H1 (cell line): ENCODE results near the gene GPSM3. TPM values are rescaled to one million over a fixed set of nuclear protein-coding genes. Genes with fewer than 3 reads are reported as not detected.

Experiments used
- CTCF ChIA-PET: fragments of 300-600 bp; sonication (Branson Sonifier 250); formaldehyde crosslinking; loops from one replicate; lab custom pipeline; 2021; ENCODE audit not compliant: partially characterized antibody; lab: Charles Lee
- POLR2A ChIA-PET: fragments of 300-600 bp; sonication (Branson Sonifier 250); formaldehyde crosslinking; loops from one replicate; lab custom pipeline; 2021; ENCODE audit warnings: inconsistent platforms; ENCODE audit not compliant: partially characterized antibody; lab: Charles Lee
- DNase-seq, 2 experiments: peaks; one replicate each; pipeline versions ENCODE4 v3.0.0 to v3.0.0-alpha.2; 2010 to 2022; ENCODE audit warnings: low spot score in 2 of 2, low read depth in 1 of 2, mixed read lengths in 1 of 2
- FAIRE-seq: peaks from 2 replicates; lab custom pipeline; 2011; peaks lifted over from hg19 to GRCh38; lab: Jason Lieb, UNC
- H2AFZ ChIP-seq: 2 replicates; pipeline ENCODE4 v1.8.1; 2012; ENCODE audit warnings: low read length, inconsistent platforms
- H2AK5ac ChIP-seq: 2 replicates; pipeline ENCODE4 v1.6.1; 2013; ENCODE audit warnings: low read depth, low read length
- H2BK120ac ChIP-seq: replicated peaks from 2 replicates; pipeline ENCODE3; 2013; ENCODE audit warnings: low read depth, low read length, inconsistent platforms
- H2BK12ac ChIP-seq: 2 replicates; pipeline ENCODE4 v1.6.1; 2013; ENCODE audit warnings: low read depth, low read length
- H2BK15ac ChIP-seq: 2 replicates; pipeline ENCODE4 v1.6.1; 2013; ENCODE audit warnings: low read length
- H2BK20ac ChIP-seq: 2 replicates; pipeline ENCODE4 v1.6.1; 2013; ENCODE audit warnings: low read length
- H2BK5ac ChIP-seq: 2 replicates; pipeline ENCODE4 v1.6.1; 2013; ENCODE audit warnings: low read depth, low read length
- H3K14ac ChIP-seq: 2 replicates; pipeline ENCODE4 v1.6.1; 2013; ENCODE audit warnings: inconsistent platforms; ENCODE audit not compliant: insufficient read length
- H3K18ac ChIP-seq: 2 replicates; pipeline ENCODE4 v1.6.1; 2013; ENCODE audit warnings: low read length; ENCODE audit errors: extremely low read depth
- H3K23ac ChIP-seq: 2 replicates; pipeline ENCODE4 v1.6.1; 2013; ENCODE audit warnings: inconsistent platforms; ENCODE audit not compliant: insufficient read length
- H3K23me2 ChIP-seq: 2 replicates; pipeline ENCODE4 v1.6.1; 2013; ENCODE audit warnings: low read depth, low read length
- H3K27ac ChIP-seq: 2 replicates; pipeline ENCODE4 v1.6.1; 2011; ENCODE audit warnings: low read depth, low read length, inconsistent platforms
- H3K27me3 ChIP-seq, 4 experiments: replicated peaks in 1 of 4; 1 replicate in 1 of 4; 2 replicates in 3 of 4; pipeline versions ENCODE4 v1.6.1 to v1.8.1; 2011 to 2013; ENCODE audit warnings: low read length in 3 of 4, mild to moderate bottlenecking in 3 of 4, inconsistent platforms in 2 of 4, mixed read lengths in 2 of 4, moderate library complexity in 1 of 4; ENCODE audit not compliant: control insufficient read depth in 3 of 4, insufficient read depth in 3 of 4; ENCODE audit errors: extremely low read depth in 1 of 4
- H3K36me3 ChIP-seq, 4 experiments: 2 replicates each; pipeline versions ENCODE4 v1.6.1 to v1.8.1; 2011 to 2013; ENCODE audit warnings: mild to moderate bottlenecking in 4 of 4, low read length in 3 of 4, moderate library complexity in 2 of 4, control low read depth in 1 of 4, inconsistent platforms in 1 of 4; ENCODE audit not compliant: insufficient read depth in 4 of 4, control insufficient read depth in 2 of 4
- H3K4ac ChIP-seq: replicated peaks from 2 replicates; pipeline ENCODE3; 2013; ENCODE audit warnings: low read length, low read depth, mixed read lengths, inconsistent platforms; ENCODE audit not compliant: insufficient read length
- H3K4me1 ChIP-seq, 4 experiments: replicated peaks in 1 of 4; 1 replicate in 1 of 4; 2 replicates in 3 of 4; pipeline versions ENCODE4 v1.6.1 to v1.8.1; 2011 to 2013; ENCODE audit warnings: low read length in 3 of 4, inconsistent platforms in 2 of 4, mixed read lengths in 1 of 4; ENCODE audit not compliant: insufficient read depth in 4 of 4, control insufficient read depth in 3 of 4
- H3K4me2 ChIP-seq, 2 experiments: 2 replicates each; pipeline versions ENCODE4 v1.6.1 to v1.8.1; 2011 to 2013; ENCODE audit warnings: low read depth in 2 of 2, low read length in 2 of 2, control low read depth in 1 of 2, inconsistent platforms in 1 of 2, mild to moderate bottlenecking in 1 of 2; ENCODE audit not compliant: insufficient read depth in 1 of 2
- H3K4me3 ChIP-seq, 4 experiments: fragments of 200-600, 300-600 bp in 1 of 4; sonication (generic), shearing (Covaris generic), sonication (Bioruptor Twin) in 1 of 4; 2 replicates each; pipeline versions ENCODE4 v1.5.1 to v1.8.1; 2011 to 2016; ENCODE audit warnings: low read length in 4 of 4, low read depth in 3 of 4, control low read depth in 2 of 4, inconsistent platforms in 2 of 4, mild to moderate bottlenecking in 2 of 4, mixed read lengths in 1 of 4, moderate library complexity in 1 of 4; ENCODE audit not compliant: insufficient read depth in 2 of 4; ENCODE audit errors: extremely low read depth in 1 of 4
- H3K56ac ChIP-seq: replicated peaks from 2 replicates; pipeline ENCODE3; 2013; ENCODE audit warnings: low read depth, mild to moderate bottlenecking, mixed read lengths, low read length, inconsistent platforms; ENCODE audit not compliant: insufficient read length
- H3K79me1 ChIP-seq: 2 replicates; pipeline ENCODE4 v1.6.1; 2013; ENCODE audit warnings: low read depth, low read length, control low read depth
- H3K79me2 ChIP-seq, 2 experiments: 2 replicates each; pipeline versions ENCODE4 v1.6.1 to v1.8.1; 2012 to 2013; ENCODE audit warnings: low read length in 2 of 2, mild to moderate bottlenecking in 2 of 2, inconsistent platforms in 1 of 2; ENCODE audit not compliant: insufficient read depth in 2 of 2, control insufficient read depth in 1 of 2
- H3K9ac ChIP-seq, 4 experiments: replicated peaks in 1 of 4; 1 replicate in 1 of 4; 2 replicates in 3 of 4; pipeline versions ENCODE4 v1.6.1 to v1.8.1; 2011 to 2013; ENCODE audit warnings: low read depth in 3 of 4, low read length in 3 of 4, control low read depth in 2 of 4, mild to moderate bottlenecking in 2 of 4, moderate library complexity in 2 of 4, inconsistent platforms in 1 of 4; ENCODE audit errors: extremely low read depth in 1 of 4
- H3K9me3 ChIP-seq, 2 experiments: 2 replicates each; pipeline versions ENCODE4 v1.6.1 to v1.8.1; 2012 to 2013; ENCODE audit warnings: mild to moderate bottlenecking in 2 of 2, moderate library complexity in 2 of 2, control low read depth in 1 of 2, inconsistent platforms in 1 of 2, low read depth in 1 of 2, low read length in 1 of 2, mixed read lengths in 1 of 2; ENCODE audit not compliant: insufficient read depth in 2 of 2
- H4K20me1 ChIP-seq, 2 experiments: replicated peaks in 1 of 2; 2 replicates each; pipeline versions ENCODE3 to v1.8.1; 2011 to 2013; ENCODE audit warnings: inconsistent platforms in 2 of 2, low read length in 2 of 2, mild to moderate bottlenecking in 1 of 2; ENCODE audit not compliant: insufficient read depth in 2 of 2, control insufficient read depth in 1 of 2
- H4K5ac ChIP-seq: 2 replicates; pipeline ENCODE4 v1.6.1; 2013; ENCODE audit warnings: low read length, low read depth, mixed read lengths, inconsistent platforms; ENCODE audit not compliant: insufficient read length
- H4K8ac ChIP-seq: 2 replicates; pipeline ENCODE4 v1.8.0; 2013; ENCODE audit warnings: mild to moderate bottlenecking, moderate library complexity, low read length, inconsistent platforms; ENCODE audit not compliant: insufficient read depth; ENCODE audit errors: extremely low read depth
- H4K91ac ChIP-seq: replicated peaks from 2 replicates; pipeline ENCODE3; 2013; ENCODE audit warnings: low read length, mixed read lengths, inconsistent platforms; ENCODE audit not compliant: insufficient read length
- CTBP2 ChIP-seq: IDR thresholded peaks from 2 replicates; pipeline ENCODE4 v1.7.0; 2011; ENCODE audit warnings: borderline replicate concordance, mild to moderate bottlenecking, moderate library complexity, mixed read lengths, low read length; ENCODE audit not compliant: insufficient read depth, insufficient read length
- HDAC6 ChIP-seq: IDR thresholded peaks from one replicate; pipeline ENCODE4 v1.7.1; 2012; ENCODE audit warnings: low read depth, mild to moderate bottlenecking, inconsistent platforms, low read length, moderate library complexity
- KDM4A ChIP-seq: IDR thresholded peaks from one replicate; pipeline ENCODE4 v1.7.1; 2012; ENCODE audit warnings: low read depth, mild to moderate bottlenecking, moderate library complexity, low read length, inconsistent platforms; ENCODE audit not compliant: severe bottlenecking
- POLR2AphosphoS5 ChIP-seq: IDR thresholded peaks from 2 replicates; pipeline ENCODE4 v1.6.1; 2011; ENCODE audit warnings: low read depth, low read length
- RFX5 ChIP-seq: IDR thresholded peaks from 2 replicates; pipeline ENCODE4 v1.6.1; 2011; ENCODE audit warnings: low read depth, low read length, improper control_type of control experiment, borderline replicate concordance
- RXRA ChIP-seq: IDR thresholded peaks from 2 replicates; pipeline ENCODE4 v1.6.1; 2011; ENCODE audit warnings: low read depth, mild to moderate bottlenecking, low read length, moderate library complexity; ENCODE audit not compliant: insufficient read depth
- WGBS, 2 experiments: shearing (Covaris generic) in 1 of 2; methylation state at CpG; one replicate each; pipeline versions ENCODE4 v1.1.6 to v1.1.7; 2013 to 2015; ENCODE audit warnings: low lambda C conversion rate in 2 of 2, mixed read lengths in 2 of 2, inconsistent platforms in 1 of 2, low coverage in 1 of 2, missing lambda C conversion rate in 1 of 2; ENCODE audit not compliant: insufficient replicate concordance in 2 of 2, insufficient coverage in 1 of 2, insufficient read length in 1 of 2; ENCODE audit errors: extremely low coverage in 1 of 2, missing lambda C conversion rate in 1 of 2; 5-methylcytosine and 5-hydroxymethylcytosine counted together
- polyA plus RNA-seq, 7 experiments: library from polyadenylated mRNA; depleted of rRNA in 3 of 7; stranded (reverse) in 5 of 7; unstranded in 2 of 7; fragments of >200 nt in 5 of 7; fragments of 200-250 nt in 2 of 7; gene quantifications; 1 replicate in 5 of 7; 2 replicates in 1 of 7; 4 replicates in 1 of 7; pipeline versions ENCODE4 v1.2.1 to v1.2.3, GENCODE V29; 2011 to 2013; ENCODE audit warnings: missing spikeins in 2 of 7, mixed read lengths in 2 of 7
- total RNA-seq: library from RNA; stranded (reverse); fragmentation: NEBNext Ultra II Directional; extraction: Animal tissue kit (Norgen Biotek cat#: 25700); gene quantifications from 2 replicates; pipeline ENCODE4 v1.2.1, GENCODE V29; 2021
- TF ChIP-seq, protein P1 (sequence below): IDR thresholded peaks from 2 replicates; pipeline ENCODE4 v1.6.1; 2012; ENCODE audit warnings: inconsistent platforms
- TF ChIP-seq, protein P2 (sequence below): IDR thresholded peaks from 2 replicates; pipeline ENCODE4 v1.6.1; 2012; ENCODE audit warnings: inconsistent platforms

The GPSM3 gene
- total and polyA plus RNA-seq, 2 of the 8 experiments (the other 6 are each of a cell fraction or from before 2014, with no cell fraction given), result 6.6 to 9.8 TPM

DNA sequence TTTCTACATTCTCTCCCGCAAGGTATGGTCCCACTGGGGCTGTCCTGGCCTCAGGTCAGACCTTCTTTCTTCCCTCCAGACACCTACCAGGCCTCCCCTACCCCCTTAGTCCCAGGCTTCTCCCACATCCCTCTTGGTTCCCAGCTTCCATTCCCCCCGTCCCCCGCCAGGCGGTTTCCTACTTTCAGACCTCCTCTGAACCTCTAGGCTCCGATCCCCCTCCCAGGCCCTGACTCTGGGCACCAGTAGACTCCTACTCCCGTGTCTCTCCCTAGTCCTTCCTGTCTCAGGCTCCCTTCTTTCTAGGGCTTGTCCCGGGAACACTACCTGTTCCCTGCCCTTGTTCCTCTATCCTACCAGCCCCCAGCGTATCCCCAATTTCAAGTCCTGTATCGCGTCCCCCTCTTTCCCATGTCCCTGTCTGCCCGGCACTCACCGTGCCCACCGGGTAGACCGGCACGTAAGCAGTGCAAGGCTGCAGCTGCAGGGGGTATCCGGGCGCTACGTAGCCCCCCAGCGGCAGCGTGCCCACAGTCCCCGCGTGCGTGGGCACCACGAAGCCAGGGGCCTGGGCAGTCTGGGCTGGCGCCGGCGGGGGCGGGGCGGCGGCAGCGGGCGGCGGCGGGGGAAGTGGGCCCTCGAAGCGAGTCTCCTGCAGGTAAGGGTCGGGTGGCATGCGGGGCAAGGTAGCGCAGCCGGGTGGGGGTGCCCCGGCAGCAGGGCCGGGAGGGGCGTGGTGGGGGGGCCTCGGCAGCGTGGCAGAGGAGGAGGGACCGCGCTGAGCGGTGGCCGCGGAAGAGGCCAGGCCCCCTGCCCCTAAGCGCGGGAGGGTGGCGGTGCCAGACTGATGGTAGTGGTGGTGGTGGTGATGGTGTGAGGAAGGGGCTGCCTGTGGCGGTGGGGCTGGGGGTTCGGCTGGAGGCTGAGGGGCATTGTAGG lies 42.2 kb downstream of the GPSM3 start:
- no peak overlapping the region for H3K9ac ChIP-seq
- H3K27me3 ChIP-seq, result peaks cover 4 to 41% (median 37%) of the 10 kb centered on the region in 4 experiments
- no peak overlapping the region for H4K91ac ChIP-seq
- H3K27ac ChIP-seq, result no peak overlapping the region
- H3K23ac ChIP-seq, result no peak overlapping the region
- H3K36me3 ChIP-seq, result no peaks in the 10 kb centered on the region
- no peak overlapping the region for H3K56ac ChIP-seq
- no peak overlapping the region for H3K4ac ChIP-seq
- H3K23me2 ChIP-seq, result peaks cover 25% of the 10 kb centered on the region
- H2AK5ac ChIP-seq, result no peak overlapping the region
- H3K14ac ChIP-seq, result no peak overlapping the region
- H2BK20ac ChIP-seq, result peak overlapping the region; percentile 51; the same call in 1 of the 2 replicates
- H3K4me3 ChIP-seq, result peak overlapping the region; percentile 55 to 76 (median 70)
- POLR2A ChIA-PET, result interaction anchor here (0.6 to 9.2 kb wide), 13 partner anchors 9 to 41 kb away, joined by 3 to 70 read pairs (median 6); partner anchors contain the start of genes AGPAT1, ATF6B, FKBPL and GPSM3
- FAIRE-seq (no peak), DNase-seq (peak in 1 of 2 experiments; percentile 78)
- peak overlapping the region; percentile 19; the same call in 1 of the 2 replicates for H2BK15ac ChIP-seq
- peak overlapping the region; percentile 38; the same call in 1 of the 2 replicates for H3K18ac ChIP-seq
- H2BK12ac ChIP-seq, result no peak overlapping the region; the same call in 1 of the 2 replicates
- no peak overlapping the region for H4K5ac ChIP-seq
- no peaks in the 10 kb centered on the region for H4K20me1 ChIP-seq
- H3K4me1 ChIP-seq, result peaks cover 14 to 38% (median 17%) of the 10 kb centered on the region in 4 experiments
- 0 out of 2 replicates have a peak, but pooled peaks cover 3% of the 10 kb centered on the region for H3K79me1 ChIP-seq
- CTCF ChIA-PET, result interaction anchor here (0.8 to 4.7 kb wide), 12 partner anchors 14 to 53 kb away, joined by 3 to 23 read pairs (median 7); partner anchors contain the start of genes ATF6B and PBX2
- H2BK120ac ChIP-seq, result no peak overlapping the region
- no peak overlapping the region for H2AFZ ChIP-seq
- WGBS, 2 experiments, result 7% methylated on average over 25 of the region's 55 CpGs; no CpG with 5 or more reads in 1 of the 2 experiments
- H3K4me2 ChIP-seq, result peak overlapping the region; percentile 94 to 100
- H3K9me3 ChIP-seq, result no peaks in the 10 kb centered on the region
- peak overlapping the region; percentile 71; the same call in 1 of the 2 replicates for H2BK5ac ChIP-seq
- H3K79me2 ChIP-seq, result peaks cover 0 to 4% of the 10 kb centered on the region in 2 experiments; a peak in 1 of 4 replicates
- H4K8ac ChIP-seq, result no peak overlapping the region
- TF ChIP-seq POLR2AphosphoS5 (no peak), HDAC6 (no peak), RXRA (no peak), RFX5 (no peak), KDM4A (peak; percentile 69), CTBP2 (no peak)
- TF ChIP-seq, protein P1, sequence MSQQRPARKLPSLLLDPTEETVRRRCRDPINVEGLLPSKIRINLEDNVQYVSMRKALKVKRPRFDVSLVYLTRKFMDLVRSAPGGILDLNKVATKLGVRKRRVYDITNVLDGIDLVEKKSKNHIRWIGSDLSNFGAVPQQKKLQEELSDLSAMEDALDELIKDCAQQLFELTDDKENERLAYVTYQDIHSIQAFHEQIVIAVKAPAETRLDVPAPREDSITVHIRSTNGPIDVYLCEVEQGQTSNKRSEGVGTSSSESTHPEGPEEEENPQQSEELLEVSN, result 0 out of 2 replicates have a peak, but pooled peaks have one; percentile 47
- TF ChIP-seq, protein P2, sequence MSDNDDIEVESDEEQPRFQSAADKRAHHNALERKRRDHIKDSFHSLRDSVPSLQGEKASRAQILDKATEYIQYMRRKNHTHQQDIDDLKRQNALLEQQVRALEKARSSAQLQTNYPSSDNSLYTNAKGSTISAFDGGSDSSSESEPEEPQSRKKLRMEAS, result peak; percentile 76
